Prostate gland (tissue), 2 donors: ENCODE data around the gene CHTOP.

Experiments used
- CTCF ChIP-seq, 4 experiments: fragments of 200-600 bp in 2 of 4; fragments of 450-650 bp in 2 of 4; sonication (generic) in 2 of 4; IDR thresholded peaks; 1 replicate in 3 of 4; 2 replicates in 1 of 4; pipeline ENCODE4 v1.5.1; 2016 to 2019; ENCODE audit warnings: antibody characterized with exemption in 4 of 4, mild to moderate bottlenecking in 2 of 4, moderate library complexity in 2 of 4
- POLR2A ChIP-seq: fragments of 450-650 bp; IDR thresholded peaks from one replicate; pipeline ENCODE4 v1.6.1; 2016; ENCODE audit warnings: antibody characterized with exemption, mild to moderate bottlenecking
- POLR2AphosphoS5 ChIP-seq: sonication (generic); formaldehyde crosslinking; IDR thresholded peaks from one replicate; pipeline ENCODE4 v1.6.1; 2017; ENCODE audit warnings: antibody characterized with exemption

- TF ChIP-seq CTCF (IDR thresholded peaks at IDR 0.05) (no peak), POLR2AphosphoS5 (no peak), POLR2A (no peak)
Observed at GRCh38 chr1:153614189-153614900, 19.5 kb upstream of the CHTOP start.
